Sigmoid colon (tissue), 7 donors: ENCODE measurements around the gene NTF3. TPM values are rescaled to one million over a fixed set of nuclear protein-coding genes. Genes with fewer than 3 reads are reported as not detected.

Experiments used
- DNase-seq: peaks from one replicate; pipeline ENCODE4 v3.0.0-alpha.2; 2019
- H3K27ac ChIP-seq, 4 donors: fragments of 200-600 bp; sonication (generic); one replicate each; pipeline ENCODE4 v1.5.1; 2016 to 2019; ENCODE audit warnings: mild to moderate bottlenecking in 1 of 4
- H3K27me3 ChIP-seq, 3 donors: fragments of 200-600 bp; sonication (generic); one replicate each; pipeline ENCODE4 v1.5.1; 2019; ENCODE audit warnings: mild to moderate bottlenecking in 1 of 3
- H3K36me3 ChIP-seq, 4 donors: fragments of 200-600 bp; sonication (generic); one replicate each; pipeline ENCODE4 v1.5.1; 2016 to 2019
- H3K4me1 ChIP-seq, 4 donors: fragments of 200-600 bp; sonication (generic); one replicate each; pipeline ENCODE4 v1.5.1; 2017 to 2019
- H3K4me3 ChIP-seq, 4 donors: fragments of 200-600 bp; sonication (generic); one replicate each; pipeline ENCODE4 v1.5.1; 2017 to 2019; ENCODE audit warnings: mild to moderate bottlenecking in 2 of 4, moderate library complexity in 1 of 4
- H3K9me3 ChIP-seq, 4 donors: fragments of 200-600 bp in 3 of 4; sonication (generic) in 3 of 4; one replicate each; pipeline versions ENCODE4 v1.5.1 to v1.6.1; 2013 to 2019
- EP300 ChIP-seq, 4 donors: sonication (generic); formaldehyde crosslinking; IDR thresholded peaks; one replicate each; pipeline ENCODE4 v1.6.1; 2017; ENCODE audit warnings: antibody characterized with exemption in 4 of 4
- POLR2A ChIP-seq, 2 donors: fragments of 450-650 bp; IDR thresholded peaks; one replicate each; pipeline ENCODE4 v1.6.1; 2016; ENCODE audit warnings: antibody characterized with exemption in 2 of 2, mild to moderate bottlenecking in 2 of 2, moderate library complexity in 2 of 2
- POLR2AphosphoS5 ChIP-seq, 4 donors: sonication (generic); formaldehyde crosslinking; IDR thresholded peaks; one replicate each; pipeline ENCODE4 v1.6.1; 2017; ENCODE audit warnings: antibody characterized with exemption in 4 of 4
- WGBS, 2 donors: extraction: QIAGEN DNeasy Blood & Tissue Kit; methylation state at CpG; one replicate each; pipeline ENCODE4 v1.1.7; 2013; 5-methylcytosine and 5-hydroxymethylcytosine counted together
- intact Hi-C: fragments of 100-400 bp; cut with DNase I; formaldehyde crosslinking; loops from one replicate; pipeline ENCODE4 v1.15.1; 2023
- polyA plus RNA-seq, 3 donors: library from polyadenylated mRNA; stranded (reverse); fragments of 200-250 nt; gene quantifications; one replicate each; pipeline ENCODE4 v1.2.3, GENCODE V29; 2013
- total RNA-seq, 4 donors: library from RNA; depleted of rRNA; stranded (reverse); fragments of >200 nt; gene quantifications; one replicate each; pipeline ENCODE4 v1.1.0, GENCODE V29; 2016
- TF ChIP-seq, protein P1 (sequence below), 4 experiments: fragments of 450-650 bp in 3 of 4; fragments of 200-600 bp in 1 of 4; IDR thresholded peaks; one replicate each; pipeline ENCODE4 v1.5.1; 2016 to 2019; ENCODE audit warnings: antibody characterized with exemption in 4 of 4, mild to moderate bottlenecking in 3 of 4, moderate library complexity in 2 of 4
- donor health status: healthy with polysubstance abuse.
- donor health status: Bipolar disorder and iron deficiency.
- donor health status: healthy.

The NTF3 gene
- total and polyA plus RNA-seq, 7 donors = 0.71 to 1.8 (median 0.95) TPM; not detected in 2

DNA sequence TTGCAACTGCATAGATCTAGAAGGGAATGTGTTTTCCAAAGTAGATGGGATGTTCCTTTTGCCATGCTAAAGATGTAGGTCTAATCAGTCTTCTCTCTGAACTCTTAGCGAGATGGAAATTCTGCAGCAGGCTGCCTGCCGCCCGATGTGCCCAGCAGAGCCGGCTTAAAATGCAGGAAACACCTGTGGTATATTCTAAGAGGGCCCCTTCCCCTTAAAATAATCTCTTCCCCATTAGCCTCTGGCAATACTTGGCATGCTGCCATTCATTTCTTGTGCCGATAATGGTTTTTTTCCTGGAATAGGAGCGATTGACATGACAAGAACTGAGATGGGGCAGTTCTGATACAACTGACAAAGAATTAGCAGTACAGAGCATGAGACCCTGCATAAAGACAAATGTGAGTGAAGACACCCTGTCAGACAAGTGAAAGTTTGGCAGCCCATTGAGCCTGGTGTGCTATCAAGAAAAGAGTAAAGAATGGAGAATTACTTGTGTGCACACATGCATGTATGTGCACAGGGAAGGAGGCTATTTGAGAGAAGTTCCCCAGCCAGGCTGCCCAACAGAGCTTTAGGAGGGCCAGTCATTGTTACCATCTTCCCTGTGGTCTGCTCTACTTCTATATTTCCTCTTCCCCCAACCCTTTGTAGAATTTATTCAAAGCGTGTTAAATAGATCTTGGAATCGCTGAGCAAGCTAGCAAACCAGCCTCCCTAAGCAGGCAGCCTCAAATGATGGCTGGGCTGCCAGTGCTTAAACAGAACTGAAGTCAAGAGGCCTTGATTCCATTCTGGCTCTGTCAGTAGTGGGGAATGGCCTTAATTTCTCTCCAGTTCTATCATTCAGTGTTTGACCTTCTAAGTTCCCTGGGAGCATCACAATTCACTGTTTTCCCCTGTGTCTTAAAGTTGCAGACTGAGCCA lies 29.6 kb upstream of the NTF3 start:
- no peak for DNase-seq
- Histone ChIP-seq H3K4me3 (no peak overlapping the region), H3K4me1 (peaks cover 0 to 2% (median 0%) of the 10 kb centered on the region in 4 donors), H3K27ac (no peak overlapping the region), H3K36me3 (no peaks in the 10 kb centered on the region), H3K9me3 (no peaks in the 10 kb centered on the region), H3K27me3 (no peaks in the 10 kb centered on the region)
- TF ChIP-seq, protein P1, sequence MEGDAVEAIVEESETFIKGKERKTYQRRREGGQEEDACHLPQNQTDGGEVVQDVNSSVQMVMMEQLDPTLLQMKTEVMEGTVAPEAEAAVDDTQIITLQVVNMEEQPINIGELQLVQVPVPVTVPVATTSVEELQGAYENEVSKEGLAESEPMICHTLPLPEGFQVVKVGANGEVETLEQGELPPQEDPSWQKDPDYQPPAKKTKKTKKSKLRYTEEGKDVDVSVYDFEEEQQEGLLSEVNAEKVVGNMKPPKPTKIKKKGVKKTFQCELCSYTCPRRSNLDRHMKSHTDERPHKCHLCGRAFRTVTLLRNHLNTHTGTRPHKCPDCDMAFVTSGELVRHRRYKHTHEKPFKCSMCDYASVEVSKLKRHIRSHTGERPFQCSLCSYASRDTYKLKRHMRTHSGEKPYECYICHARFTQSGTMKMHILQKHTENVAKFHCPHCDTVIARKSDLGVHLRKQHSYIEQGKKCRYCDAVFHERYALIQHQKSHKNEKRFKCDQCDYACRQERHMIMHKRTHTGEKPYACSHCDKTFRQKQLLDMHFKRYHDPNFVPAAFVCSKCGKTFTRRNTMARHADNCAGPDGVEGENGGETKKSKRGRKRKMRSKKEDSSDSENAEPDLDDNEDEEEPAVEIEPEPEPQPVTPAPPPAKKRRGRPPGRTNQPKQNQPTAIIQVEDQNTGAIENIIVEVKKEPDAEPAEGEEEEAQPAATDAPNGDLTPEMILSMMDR (IDR thresholded peaks at IDR 0.05) = no peak
- TF ChIP-seq POLR2A (IDR thresholded peaks at IDR 0.05) (no peak), POLR2AphosphoS5 (IDR thresholded peaks at IDR 0.05) (no peak), EP300 (IDR thresholded peaks at IDR 0.05) (no peak)
- intact Hi-C loops = no loop called here
- WGBS, 2 donors = 39 to 78% methylated on average over 8 of the region's 8 CpGs

DNA sequence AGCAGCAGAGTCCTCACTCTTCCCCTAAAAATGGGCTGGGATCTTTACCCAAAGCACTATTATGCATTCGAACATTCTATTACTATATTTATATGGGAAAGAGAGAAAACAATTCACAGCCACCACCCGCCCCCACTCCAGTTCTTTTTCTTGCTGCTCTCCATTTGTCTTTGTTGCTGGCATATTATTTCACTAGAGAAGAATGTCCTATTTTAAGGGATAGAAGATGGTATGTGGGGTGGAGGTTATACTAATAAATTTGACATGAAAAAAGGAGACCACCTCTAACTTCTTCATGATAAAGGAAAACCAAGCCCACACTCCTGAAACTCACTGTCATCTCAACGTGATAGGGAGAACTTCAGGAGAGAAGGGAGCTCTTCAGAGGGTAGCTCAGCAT lies 28.5 kb upstream of the NTF3 start:
- Histone ChIP-seq H3K27me3 (no peaks in the 10 kb centered on the region), H3K27ac (no peak overlapping the region), H3K36me3 (no peaks in the 10 kb centered on the region), H3K4me3 (no peak overlapping the region), H3K4me1 (peaks cover 0 to 7% (median 0%) of the 10 kb centered on the region in 4 donors), H3K9me3 (no peaks in the 10 kb centered on the region)
- WGBS, 2 donors = 71 to 77% methylated on average over 3 of the region's 3 CpGs
- no peak for DNase-seq
- intact Hi-C loops = no loop called here
- TF ChIP-seq POLR2A (IDR thresholded peaks at IDR 0.05) (no peak), POLR2AphosphoS5 (IDR thresholded peaks at IDR 0.05) (no peak), EP300 (IDR thresholded peaks at IDR 0.05) (no peak)
- TF ChIP-seq, protein P1 (IDR thresholded peaks at IDR 0.05) = no peak

DNA sequence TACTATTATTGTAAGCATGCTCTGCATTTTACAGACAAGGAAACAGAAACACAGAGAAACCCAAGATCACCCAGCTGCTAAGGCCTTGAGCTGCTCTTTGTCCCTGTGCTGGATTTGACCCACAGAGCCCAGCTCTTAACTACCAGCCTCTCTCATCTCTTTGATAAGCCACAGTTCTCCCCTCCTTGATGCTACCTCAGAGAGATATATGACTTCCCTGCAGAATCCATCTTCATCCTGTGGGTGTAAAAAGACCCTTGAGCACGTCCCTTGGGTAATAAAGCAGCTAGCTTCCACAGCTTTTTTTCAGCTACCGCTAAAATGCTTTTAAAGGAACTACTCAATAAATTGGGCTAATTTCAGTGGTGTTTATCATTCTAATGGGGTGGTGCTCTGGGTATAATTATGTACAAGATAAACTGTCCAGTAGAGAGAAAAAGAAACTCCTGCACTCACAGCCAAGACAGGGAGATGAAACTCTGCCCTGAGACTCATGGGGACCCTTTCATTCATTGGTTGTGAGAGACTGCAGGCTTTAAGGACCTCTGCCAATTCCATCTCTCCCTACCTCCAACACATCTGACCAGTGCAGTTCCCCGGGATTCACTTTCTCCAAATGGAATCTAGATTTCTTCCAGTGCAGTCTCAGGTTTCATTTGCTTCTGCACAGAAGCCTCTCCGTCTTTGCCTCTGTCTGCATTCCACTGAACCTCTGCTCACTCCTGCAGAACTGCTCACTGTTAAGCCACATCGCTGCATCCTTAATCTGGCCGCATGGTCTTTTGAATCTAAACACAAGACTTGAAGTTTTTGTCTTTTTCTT lies 24.7 kb upstream of the NTF3 start:
- no peak for DNase-seq
- 69 to 84% methylated on average over 6 of the region's 6 CpGs for WGBS, 2 donors
- peaks cover 0 to 7% (median 0%) of the 10 kb centered on the region in 4 donors for H3K4me1 ChIP-seq
- no peak for TF ChIP-seq EP300 (IDR thresholded peaks at IDR 0.05)
- no peak for TF ChIP-seq POLR2AphosphoS5 (IDR thresholded peaks at IDR 0.05)
- TF ChIP-seq POLR2A (IDR thresholded peaks at IDR 0.05) = no peak
- TF ChIP-seq, protein P1 (IDR thresholded peaks at IDR 0.05) = no peak
- intact Hi-C loops = no loop called here
- H3K27me3 ChIP-seq = no peaks in the 10 kb centered on the region
- no peak overlapping the region for H3K27ac ChIP-seq
- H3K36me3 ChIP-seq = no peaks in the 10 kb centered on the region
- H3K4me3 ChIP-seq = no peak overlapping the region
- peaks cover 0 to 5% (median 0%) of the 10 kb centered on the region in 4 donors for H3K9me3 ChIP-seq

DNA sequence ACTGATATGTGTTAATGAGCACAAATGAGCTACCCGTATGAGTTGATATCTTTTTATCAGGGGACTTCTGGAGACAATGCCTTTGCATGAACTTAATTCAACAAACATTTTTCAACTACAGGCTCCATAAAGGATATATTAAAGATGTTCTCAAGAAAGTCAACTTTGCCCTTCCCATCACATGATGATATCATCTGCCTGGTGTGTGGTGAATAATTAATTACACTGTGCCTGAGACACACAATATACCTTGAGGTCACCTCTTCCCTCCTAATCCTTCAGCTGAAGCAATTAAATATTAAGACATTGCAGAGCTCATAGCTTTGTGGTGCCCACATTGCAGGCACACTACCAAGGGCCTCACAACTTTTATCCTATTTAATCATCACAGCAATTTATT lies 22.3 kb upstream of the NTF3 start:
- intact Hi-C loops = no loop called here
- no peak for DNase-seq
- no peaks in the 10 kb centered on the region for H3K36me3 ChIP-seq
- peaks cover 0 to 5% (median 0%) of the 10 kb centered on the region in 4 donors for H3K9me3 ChIP-seq
- H3K4me3 ChIP-seq = no peak overlapping the region
- 38 to 63% methylated on average over 1 of the region's 1 CpG for WGBS, 2 donors
- no peaks in the 10 kb centered on the region for H3K27me3 ChIP-seq
- TF ChIP-seq EP300 (IDR thresholded peaks at IDR 0.05) (no peak), POLR2A (IDR thresholded peaks at IDR 0.05) (no peak)
- TF ChIP-seq, protein P1 (IDR thresholded peaks at IDR 0.05) = no peak
- H3K27ac ChIP-seq = no peak overlapping the region
- H3K4me1 ChIP-seq = peaks cover 0 to 7% (median 0%) of the 10 kb centered on the region in 4 donors
